HFF-Myc (cell line): ENCODE measurements around the gene PRLR.
A peak's percentile ranks its signal among the peaks of the same experiment; 100 is the strongest.

ENCODE experiments used
- DNase-seq: peaks from one replicate; pipeline ENCODE4 v3.0.0-alpha.2; 2011; ENCODE audit warnings: low read depth; ENCODE audit errors: extremely low read depth
- H3K4me3 ChIP-seq: replicated peaks from 2 replicates; pipeline ENCODE4 v1.5.1; 2011; ENCODE audit warnings: low read depth, mild to moderate bottlenecking, control low read depth, low read length
- CTCF ChIP-seq: IDR thresholded peaks from 2 replicates; pipeline ENCODE4 v1.5.1; 2012; ENCODE audit warnings: mild to moderate bottlenecking, low read depth, low read length, control low read depth; ENCODE audit errors: missing control alignments

PRLR gene

GRCh38 chr5:35010676-35011075, 219.6 kb downstream of the PRLR start:
- TF ChIP-seq CTCF: no peak
- H3K4me3 ChIP-seq: no peak overlapping the region
- no peak for DNase-seq

DNA sequence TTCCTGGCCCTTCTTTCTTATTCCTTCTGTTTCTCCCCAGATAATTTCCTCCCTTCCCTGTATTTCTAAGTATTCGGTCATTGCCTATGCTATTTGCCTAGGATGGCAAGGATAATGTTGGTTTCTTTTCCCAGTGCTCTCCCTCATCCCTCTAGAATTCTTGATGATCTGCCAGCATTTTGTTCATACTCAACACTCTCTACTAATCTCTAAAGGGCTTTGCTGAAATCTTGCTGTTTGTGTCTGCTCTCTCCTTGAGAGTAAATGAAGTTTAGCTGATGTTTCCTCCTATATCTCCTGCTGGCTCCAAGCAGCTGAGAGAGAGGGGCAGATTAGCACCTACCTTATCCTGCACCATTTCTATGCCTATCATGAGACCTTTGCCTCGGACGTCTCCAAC, 220.6 kb downstream of the PRLR start:
- H3K4me3 ChIP-seq: no peak overlapping the region
- DNase-seq: no peak
- TF ChIP-seq CTCF: no peak

DNA sequence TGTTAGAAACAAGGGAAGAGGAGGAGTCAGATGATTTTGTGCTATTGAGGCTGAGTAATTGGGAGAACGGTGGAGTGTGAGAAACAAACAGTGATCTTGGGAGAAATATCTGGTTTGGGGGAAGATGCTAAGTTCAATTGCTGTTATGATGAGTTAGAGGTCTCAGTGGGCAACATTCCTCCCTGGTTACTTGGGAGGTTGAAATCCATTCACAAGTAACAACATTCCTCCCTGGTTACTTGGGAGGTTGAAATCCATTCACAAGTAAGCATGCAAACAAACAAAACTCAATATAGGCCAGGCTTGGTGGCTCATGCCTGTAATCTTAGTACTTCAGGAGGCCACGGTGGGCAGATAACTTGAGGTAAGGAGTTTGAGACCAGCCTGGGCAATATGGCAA, 221.3 kb downstream of the PRLR start:
- no peak for DNase-seq
- TF ChIP-seq CTCF: no peak
- H3K4me3 ChIP-seq: no peak overlapping the region

DNA sequence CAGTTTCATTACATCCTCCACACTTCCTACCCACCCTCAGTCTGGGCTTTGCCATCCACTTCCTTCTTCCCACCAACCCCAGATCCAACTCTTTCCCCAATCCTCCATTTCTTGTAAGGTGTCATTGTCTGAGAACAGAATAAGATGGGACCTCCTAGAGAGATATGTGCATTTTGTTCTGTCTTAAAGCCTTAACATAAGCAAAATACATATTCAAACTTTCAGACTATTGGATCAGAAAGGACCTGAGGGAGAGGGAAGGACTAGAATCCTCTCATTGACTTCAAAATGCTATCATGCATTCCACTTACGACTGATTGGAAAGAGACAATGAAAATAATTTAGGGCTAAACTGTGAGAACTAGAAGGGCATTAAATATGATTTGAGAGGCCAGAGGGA, 225.5 kb downstream of the PRLR start:
- no peak for DNase-seq
- no peak for TF ChIP-seq CTCF

GRCh38 chr5:35004200-35004599, 226.1 kb downstream of the PRLR start:
- TF ChIP-seq CTCF: no peak
- no peak for DNase-seq
- no peak overlapping the region for H3K4me3 ChIP-seq

More for the DNA sequence above, 225.5 kb downstream of the PRLR start:
- H3K4me3 ChIP-seq: no peak overlapping the region

DNA sequence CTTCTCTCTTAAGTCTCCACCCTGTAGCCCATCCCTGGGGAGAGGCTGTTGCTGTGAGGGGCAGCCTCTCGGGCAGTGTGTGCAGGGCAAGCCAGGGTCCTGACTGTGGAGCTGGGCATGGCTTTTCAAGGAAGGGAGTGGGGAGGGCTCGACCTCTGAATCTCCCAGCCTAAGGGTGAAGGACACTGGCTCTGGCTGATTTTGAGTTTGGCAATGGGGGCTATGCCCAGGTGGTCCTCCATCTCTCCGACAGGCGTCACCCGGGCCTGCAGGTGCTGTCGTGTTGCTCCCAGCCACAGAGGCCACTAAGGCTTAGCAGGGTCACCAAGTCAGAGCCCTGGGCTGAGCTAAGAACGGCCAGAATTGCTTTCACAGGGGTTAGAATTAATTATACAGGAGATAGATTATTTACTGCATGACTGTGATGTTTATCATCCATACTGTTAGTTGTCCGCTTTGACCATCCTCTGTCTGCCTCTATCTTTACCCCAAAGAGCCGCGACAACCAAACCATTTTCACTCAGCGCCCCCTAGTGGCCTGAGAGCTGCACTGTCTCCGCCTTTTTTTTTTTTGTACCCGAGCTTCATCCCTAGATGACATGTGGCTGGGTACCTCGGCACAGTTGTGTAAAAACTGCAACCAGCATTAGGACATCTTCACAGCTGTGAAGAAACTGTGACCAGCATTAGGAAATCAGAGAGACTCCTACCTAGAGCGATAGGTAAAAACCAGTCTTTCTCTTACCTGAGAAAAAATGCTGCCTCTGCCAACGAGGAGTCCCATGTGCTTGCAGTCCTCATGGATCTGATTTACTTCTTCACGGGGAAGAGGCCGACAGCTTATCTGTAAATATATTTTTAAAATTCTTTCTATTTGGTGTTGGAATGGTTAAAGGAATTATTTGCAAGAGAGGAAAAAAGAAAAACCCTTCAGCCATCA, 227.0 kb downstream of the PRLR start:
- TF ChIP-seq CTCF: peak; percentile 95
- peak; percentile 31 for DNase-seq
- no peak overlapping the region for H3K4me3 ChIP-seq

- no peak for TF ChIP-seq CTCF
- no peak overlapping the region for H3K4me3 ChIP-seq
- DNase-seq: no peak
Measured at GRCh38 chr5:35002459-35002858, 227.8 kb downstream of the PRLR start.
